Measurements from ENCODE around the gene LTBP1.
"Not testable (repeated sequence)": the region's sequence is repeated elsewhere in the genome, so short reads cannot be mapped to it uniquely, and the experiment has no call there.

LTBP1 gene

DNA sequence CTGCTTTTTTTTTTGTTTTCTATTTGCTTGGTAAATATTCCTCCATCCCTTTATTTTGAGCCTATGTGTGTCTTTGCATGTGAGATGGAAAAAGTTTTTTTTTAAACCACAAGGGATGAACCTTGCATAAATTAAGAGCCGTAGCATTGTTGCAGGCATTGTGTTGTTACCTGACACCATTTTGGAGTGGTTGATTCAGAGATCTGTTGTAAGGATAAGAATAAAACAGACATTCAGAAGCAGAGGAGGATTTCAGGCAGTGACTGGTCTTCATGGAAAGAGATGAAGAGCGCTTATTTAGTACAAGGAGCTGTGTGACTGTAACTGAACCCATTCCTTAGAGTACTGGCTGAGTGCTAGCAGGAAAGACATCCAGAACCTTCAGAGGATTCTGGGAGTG, 101.2 kb downstream of the LTBP1 start:
- DNase-seq (ENCODE audit: low read depth): no peak

DNA sequence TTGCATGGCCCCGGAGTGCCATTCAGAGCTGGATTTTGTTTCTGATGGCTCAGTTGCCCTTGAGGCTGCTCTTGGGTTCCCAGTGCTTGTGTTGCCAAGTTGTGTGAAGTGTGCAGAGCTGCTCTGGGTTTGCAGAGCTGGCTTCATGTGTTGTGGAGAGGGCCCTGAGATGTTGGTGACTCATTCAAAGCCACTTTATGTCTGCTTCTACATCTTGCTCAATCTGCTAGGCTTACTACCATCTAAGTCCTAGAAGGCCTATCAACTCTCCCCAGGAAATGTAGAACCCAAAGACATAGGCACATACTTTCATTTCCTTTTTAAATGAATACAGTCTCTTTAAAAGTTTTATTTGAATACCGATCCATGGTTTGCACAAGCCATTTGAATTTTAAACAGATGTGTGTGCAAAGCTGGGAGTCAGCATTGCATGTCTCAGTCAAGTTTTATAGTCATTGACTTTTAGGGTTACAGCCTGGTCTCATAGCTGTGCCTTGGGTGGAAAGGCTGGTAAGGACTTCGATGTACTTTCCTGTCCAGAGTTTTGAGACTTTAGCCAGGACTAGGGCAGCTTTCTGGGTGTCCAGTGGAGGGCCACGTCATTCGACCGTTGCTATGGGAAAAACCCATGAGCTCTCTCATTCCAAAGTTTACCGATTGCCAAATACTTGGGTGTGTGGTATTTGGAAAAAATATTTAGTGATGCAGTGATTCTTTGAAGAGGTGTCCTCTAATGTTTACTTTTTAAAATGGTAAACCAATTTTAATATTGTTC, 105.0 kb downstream of the LTBP1 start:
- DNase-seq (ENCODE audit: low read depth): no peak

DNA sequence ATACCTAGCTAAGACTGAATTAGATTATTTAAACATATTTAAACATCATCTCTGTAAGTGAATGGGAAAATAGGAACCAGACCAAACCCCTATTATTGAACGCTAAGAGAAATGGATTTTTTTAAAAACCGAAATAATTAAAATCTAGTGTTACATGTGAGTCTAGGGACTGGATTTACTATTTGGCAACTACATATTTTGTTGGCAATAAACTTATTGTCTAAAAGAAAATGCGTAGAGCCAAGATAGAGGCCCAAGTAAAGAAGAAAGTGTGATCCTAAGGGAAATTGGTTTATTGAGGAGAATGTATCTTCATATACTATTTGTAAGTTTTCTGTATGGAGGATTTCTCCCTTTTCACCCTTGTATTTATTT, 105.6 kb downstream of the LTBP1 start:
- no peak for DNase-seq (ENCODE audit: low read depth)

DNA sequence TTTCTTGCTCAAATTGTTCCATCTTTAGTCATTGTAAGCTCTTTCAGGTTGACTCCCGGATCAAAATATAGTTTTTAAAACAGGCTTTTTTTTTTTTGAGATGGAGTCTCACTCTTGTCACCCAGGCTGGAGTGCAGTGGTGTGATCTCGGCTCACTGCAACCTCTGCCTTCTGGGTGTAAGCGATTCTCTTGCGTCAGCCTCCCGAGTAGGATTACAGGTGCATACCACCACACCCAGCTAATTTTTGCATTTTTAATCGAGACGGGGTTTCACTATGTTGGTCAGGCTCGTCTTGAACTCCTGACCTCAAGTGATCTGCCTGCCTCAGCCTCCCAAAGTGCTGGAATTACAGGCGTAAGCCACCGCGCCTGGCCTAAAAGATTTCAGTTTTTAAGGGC, 106.0 kb downstream of the LTBP1 start:
- DNase-seq (ENCODE audit: low read depth): not testable (repeated sequence)

DNA sequence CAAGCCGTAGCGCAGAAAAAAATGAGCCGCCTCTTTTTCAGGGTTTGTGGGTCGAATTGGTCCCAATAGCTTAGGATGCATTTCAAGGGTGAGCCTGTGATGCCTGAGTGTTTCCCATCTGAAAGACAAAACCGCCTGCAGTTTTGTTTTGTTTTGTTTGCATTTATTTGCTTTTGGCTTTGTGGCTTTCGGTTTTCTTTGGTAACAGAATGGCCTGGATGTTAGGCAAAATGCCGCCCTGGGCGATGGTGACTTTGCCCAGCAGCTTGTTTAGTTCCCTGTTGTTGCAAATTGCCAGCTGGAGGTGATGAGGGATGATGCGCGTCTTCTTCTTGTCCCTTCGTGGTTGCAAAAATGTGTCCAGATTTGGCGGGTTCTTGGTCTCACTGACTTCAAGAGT, 109.4 kb downstream of the LTBP1 start:
- DNase-seq (ENCODE audit: low read depth): no peak

DNA sequence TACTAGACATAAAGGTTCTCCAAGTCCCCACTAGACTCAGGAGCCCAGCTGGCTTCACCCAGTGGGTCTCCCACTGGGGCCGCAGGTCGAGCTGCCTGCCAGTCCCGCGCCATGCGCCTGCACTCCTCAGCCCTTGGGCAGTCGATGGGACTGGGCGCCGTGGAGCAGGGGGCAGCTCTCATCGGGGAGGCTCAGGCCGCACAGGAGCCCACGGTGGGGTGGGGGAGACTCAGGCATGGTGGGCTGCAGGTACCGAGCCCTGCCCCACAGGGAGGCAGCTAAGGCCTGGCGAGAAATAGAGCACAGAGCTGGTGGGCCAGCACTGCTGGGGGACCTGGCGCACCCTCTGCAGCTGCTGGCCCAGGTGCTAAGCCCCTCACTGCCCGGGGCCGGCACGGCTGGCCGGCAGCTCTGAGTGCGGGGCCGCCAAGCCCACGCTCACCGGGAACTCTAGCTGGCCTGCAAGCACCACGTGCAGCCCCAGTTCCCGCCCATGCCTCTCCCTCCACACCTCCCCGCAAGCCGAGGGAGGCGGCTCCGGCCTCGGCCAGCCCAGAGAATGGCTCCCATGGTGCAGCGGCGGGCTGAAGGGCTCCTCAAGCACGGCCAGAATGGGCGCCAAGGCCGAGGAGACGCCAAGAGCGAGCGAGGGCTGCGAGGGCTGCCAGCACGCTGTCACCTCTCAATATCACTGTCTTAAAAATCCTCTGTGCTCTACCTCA, 110.7 kb downstream of the LTBP1 start:
- not testable (repeated sequence) for DNase-seq (ENCODE audit: low read depth)

DNA sequence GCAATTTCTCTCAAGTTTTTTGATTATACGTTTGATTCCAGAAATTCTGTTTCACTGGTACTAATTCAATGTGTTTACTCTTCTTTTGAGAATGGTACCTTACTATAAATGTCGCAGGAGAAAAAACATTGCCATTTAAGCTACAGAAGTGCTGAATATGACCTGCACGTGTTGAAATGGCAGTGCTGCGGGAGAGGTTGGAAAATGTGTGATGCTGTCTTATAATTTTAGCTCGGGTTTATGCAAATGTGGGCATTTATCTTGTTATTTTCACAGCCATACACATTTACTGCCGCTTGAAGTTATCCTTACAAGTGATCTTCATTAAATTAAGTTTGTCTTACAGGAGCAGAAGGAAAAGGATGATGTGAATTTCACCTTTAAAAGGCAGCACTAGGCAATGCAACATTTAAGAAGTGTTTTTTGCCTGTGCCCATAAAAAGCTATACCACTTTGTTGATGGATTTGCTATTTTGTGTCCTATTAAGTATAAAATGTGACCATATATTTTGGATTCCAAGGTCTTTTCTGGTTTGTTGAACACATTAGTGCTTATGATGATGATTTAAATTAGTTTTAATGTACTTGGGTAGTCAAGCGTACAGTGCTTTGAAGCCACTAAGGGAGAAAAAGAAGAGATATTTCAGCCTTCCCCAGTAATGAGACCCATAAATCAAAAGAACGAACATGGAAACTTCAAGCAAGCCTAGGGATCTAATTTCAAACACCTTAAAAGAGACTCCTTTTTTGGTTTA, 112.1 kb downstream of the LTBP1 start:
- no peak for DNase-seq (ENCODE audit: low read depth)

DNA sequence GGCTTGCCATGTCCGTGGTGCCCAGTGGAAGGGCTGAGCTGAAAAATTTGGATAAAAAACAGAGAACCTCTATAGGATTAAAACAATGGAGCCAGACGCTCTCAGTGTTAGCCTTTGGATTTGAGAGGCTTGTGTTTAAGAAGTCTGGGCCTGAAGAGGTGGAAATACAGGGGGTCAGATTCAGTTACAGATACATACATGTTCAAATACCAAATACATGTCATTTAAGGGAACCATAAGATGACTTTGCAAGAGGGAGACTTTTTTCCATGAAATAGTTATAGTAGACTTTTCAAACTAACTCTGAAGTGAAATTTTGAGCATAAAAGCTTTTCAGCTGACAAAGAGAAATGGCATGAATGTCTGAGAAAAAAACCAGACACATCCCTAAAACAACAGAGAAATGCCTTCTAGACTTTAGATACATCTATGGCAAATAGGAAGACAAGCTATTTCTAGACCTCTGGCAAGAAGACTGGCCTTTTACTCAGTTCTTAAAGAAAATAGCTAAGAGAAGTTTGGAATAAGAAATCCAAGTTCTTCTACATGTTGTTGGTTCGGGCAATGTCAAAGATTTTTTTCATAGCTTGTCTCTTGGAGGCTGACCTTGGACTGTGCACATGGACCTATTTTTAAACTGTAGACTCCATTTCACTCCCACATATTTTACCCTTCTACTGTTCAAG, 112.9 kb downstream of the LTBP1 start:
- DNase-seq (ENCODE audit: low read depth): no peak

DNA sequence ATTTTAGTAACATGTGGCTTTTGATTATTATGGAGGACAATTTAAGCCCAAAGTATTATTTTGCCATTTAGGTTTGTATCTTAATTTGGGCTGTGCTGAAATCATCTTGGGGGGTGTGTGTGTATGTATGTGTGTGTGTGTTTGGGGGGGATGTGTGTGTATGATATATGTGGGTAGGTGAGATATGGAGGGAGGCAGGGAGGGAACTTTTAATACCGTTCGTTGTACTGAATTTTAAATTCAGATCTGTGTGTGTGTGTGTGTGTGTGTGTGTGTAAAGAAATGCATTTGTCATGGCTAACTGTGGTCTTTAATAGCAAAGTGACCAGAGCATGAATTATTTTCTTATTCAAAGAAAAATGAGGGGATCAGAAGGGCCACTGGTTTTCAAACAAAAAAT, 113.7 kb downstream of the LTBP1 start:
- DNase-seq (ENCODE audit: low read depth): no peak

DNA sequence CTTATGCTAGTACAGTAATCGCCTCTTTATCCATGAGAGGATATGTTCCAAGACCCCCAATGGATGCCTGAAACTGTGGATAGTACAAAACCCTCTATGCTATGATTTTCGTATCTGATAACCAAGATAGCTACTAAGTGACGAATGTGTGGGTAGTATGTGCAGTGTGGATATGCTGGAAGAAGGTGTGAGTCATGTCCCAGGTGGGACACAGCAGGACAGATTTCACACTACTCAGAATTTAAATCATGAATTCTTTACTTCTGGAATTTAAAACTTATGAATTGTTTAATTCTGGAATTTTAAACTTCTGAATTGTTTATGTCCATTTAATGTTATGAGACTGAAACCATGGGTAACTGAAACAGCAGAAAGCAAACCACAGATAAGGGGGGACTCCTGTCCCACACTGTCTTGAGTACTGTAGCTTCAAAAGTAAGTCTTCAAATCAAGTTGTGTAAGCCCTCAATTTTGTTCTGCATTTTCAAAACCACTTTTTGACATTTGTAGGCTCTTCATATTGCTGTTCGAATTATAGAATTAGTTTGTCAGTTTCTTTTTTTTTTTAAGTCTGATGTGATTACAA, 116.0 kb downstream of the LTBP1 start:
- DNase-seq (ENCODE audit: low read depth): no peak

DNA sequence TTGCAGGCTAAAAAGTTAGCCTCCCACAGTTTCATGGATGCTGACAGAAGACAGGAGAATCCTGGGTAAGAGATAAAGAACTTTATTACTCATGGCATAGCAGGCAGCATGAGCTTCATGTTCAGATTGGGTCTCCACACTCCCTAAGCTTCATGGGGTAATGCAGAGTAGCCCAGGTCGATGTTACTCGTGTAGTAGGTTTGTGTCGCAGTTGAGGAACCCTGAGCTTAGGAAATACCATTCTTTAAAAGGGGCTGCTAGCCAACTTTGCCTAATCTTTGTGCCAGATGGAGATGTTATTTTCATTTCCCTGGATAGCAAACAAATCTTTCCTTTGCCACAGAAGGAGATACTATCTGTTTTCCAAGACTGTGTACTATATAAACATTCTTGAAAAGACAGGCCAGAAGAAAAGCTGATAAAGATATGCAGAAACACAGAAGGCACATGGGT, 117.6 kb downstream of the LTBP1 start:
- DNase-seq (ENCODE audit: low read depth): no peak

DNA sequence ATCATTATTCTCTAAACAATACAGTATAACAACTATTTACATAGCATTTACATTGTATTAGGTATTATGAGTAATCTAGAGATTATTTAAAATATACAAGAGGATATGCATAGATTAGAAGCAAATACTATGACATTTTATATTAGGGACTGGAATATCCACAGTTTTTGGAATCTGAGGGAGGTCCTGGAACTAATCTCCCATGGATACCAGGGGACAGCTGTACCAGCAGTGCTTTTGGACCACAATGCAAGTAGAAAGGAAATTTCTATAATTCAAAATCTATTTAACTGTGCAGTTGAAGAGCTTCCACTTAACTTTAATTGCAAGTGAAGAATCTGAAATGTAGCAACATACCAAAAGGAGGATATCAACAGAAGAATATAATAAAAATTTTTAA, 120.8 kb downstream of the LTBP1 start:
- DNase-seq (ENCODE audit: low read depth): no peak

DNA sequence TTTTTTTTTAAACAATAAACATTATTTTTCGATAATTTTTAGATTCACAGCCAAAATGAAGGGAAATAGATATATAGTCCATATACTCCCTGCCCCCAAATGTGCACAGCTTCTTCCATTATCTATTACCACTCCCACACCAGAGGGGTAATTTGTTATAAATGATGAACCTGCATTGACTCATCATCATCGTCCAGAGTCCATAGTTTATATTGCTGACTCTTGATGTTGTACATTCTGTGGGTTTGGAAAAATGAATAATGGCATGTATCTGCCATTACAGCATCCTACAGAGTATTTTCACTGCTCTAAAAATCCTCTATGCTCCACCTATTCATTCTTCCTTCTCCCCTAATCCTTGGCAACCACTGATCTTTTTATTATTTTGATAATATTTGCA, 121.5 kb downstream of the LTBP1 start:
- no peak for DNase-seq (ENCODE audit: low read depth)

DNA sequence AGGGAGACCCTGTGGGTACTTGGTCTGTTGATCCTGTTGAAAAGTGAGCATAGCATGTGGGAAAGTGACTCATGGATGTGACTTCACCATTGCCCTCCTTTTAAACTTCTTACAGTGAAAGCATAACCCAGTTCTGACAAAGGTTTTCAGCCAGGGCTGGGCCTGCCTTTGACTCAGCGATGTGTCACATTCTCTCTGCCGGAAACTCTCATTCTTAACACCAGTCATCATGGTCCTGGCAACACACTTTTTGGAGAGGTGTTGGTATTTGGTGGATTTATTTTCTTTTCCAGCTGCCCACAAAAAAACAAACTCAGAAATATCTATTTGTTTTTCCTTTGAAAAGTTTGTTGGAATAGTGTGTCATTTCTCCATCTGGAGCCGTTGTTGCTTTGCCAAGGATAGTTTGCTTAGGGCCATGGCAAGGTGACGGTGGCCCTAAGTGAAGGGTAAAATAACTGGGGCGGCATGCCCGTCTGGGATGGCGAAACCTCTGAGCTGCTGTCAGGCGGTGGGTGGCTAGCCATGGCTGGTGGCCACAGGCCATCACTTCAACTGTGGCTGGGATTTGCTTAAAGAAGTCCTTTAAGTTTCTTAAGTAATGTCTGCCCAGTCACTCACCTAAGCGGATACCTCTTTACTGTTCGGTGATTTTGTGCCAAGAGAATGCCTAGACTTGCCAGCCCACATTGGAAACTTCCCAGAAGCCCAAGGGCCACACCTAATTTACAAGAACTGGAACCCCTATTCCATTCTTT, 123.3 kb downstream of the LTBP1 start:
- DNase-seq (ENCODE audit: low read depth): no peak

DNA sequence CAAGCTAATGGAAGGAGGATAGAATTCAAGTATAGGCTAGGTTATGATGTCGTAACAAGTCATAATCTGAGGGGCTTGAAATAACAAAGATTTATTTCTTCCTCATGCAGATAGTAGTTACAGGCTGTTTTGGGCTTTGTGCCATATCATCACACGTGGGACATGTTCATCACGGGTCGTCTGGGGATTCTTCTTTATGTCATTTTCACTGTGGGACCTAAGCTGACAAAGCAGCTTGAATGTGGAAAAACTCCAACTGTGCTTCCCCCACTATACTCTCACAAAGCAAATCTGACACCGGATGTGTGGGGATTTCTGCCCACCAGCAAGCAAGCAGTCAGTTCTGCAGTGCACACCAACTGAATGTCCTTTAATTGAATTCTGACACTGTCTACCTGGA, 124.8 kb downstream of the LTBP1 start:
- DNase-seq (ENCODE audit: low read depth): no peak

DNA sequence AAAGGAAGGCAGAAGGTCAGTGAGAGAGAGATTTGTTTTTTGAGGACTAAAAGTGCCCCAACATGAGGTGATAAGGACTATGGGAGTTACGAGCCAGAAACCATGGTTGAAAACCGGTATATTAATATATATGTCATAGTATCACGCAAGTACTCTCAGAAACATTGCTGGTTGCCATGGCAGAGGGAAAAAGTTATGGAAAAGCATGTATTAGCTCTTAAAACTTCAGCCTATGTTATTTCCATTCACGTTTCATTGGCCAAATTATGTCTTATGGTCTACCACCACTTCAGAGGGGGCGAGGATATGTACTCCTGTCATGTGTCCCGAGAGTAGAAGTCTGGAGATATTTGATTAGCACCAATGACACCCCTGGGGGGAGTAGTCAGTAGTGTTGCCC, 125.9 kb downstream of the LTBP1 start:
- DNase-seq (ENCODE audit: low read depth): no peak

DNA sequence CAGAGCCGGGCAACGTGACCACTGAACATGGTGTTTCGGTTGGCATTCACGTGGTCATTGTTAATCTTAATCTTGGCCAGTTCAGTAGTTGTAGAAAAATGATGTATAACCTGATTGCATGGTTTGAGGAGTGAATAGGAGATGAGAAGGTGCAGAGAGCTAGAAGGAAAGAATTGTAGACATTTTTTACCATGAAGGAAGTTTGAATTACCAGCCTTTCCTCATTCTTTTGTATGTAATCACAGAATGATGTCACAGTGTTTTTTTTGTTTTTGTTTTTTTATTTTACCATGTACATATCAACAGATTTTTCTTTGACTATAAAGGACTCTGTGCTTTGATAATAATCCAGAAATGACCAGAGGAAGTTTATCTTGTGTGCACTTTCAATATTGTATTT, 126.3 kb downstream of the LTBP1 start:
- no peak for DNase-seq (ENCODE audit: low read depth)

DNA sequence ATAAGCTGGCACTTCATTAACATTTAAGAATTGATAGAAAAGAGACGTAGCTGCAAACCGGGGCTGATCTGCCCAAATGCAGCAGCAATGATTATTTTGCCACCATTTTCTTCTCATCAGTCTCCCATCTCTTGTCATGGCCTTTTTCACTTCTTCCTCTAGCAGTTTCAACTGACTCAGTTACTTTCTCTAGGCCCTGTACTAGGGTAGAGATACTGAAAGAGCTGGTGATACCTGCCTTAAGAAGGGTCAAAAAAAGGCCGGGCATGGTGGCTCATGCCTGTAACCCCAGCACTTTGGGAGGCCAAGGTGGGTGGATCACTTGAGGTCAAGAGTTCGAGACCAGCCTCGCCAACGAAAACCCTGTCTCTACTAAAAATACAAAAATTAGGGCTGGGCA, 127.4 kb downstream of the LTBP1 start:
- DNase-seq (ENCODE audit: low read depth): no peak

DNA sequence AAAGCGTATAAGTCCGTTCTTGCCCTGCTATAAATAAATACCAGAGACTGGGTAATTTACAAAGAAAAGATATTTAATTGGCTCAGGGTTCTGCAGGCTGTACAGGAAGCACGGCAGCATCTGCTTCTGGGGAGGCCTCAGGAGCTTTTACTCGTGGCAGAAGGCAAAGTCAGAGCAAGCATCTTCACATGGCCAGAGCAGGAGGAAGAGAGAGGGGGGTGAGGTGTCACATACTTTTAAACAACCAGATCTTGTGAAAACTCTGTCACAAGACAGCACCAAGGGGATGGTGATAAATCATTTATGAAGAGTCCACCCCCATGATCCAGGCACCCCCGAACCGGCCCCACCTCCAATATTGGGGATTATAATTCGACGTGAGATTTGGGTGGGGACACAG, 130.6 kb downstream of the LTBP1 start:
- DNase-seq (ENCODE audit: low read depth): no peak

DNA sequence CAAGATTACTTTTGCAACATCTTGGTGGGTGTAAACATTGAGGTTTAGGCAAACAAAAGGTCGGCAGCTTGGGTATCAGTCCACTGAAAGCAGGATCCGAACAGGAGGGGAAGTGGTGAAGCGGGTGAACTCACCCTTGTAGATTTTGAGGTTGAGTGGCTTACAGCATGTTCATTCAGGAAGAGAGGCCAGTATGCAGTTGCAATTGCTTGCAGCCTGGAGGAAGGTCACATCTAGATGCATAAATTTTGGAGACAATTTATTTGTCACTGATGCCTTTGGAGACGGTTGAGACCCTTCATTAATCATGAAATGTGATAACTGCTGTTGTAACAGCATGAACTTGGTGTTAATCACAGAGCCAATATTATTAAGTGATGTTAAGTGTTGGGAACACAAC, 131.1 kb downstream of the LTBP1 start:
- no peak for DNase-seq (ENCODE audit: low read depth)

DNA sequence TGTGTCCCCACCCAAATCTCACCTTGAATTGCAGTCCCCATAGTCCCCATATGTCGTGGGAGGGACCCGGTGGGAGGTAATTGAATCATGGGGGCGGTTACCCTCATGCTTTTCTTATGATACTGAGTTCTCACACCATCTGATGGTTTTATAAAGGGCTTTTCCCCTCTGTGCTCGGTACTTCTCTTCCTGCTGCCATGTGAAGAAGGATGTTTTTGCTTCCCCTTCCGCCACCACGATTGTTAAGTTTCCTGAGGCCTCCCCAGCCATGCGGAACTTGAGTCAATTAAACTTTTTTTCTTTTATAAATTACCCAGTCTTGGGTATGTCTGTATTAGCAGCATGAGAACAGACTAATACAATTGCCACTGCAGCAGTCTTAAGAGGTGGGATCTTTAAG, 134.9 kb downstream of the LTBP1 start:
- DNase-seq (ENCODE audit: low read depth): no peak
